Right lobe of liver (tissue), 6 donors: ENCODE measurements around the gene ZNF346. TPM values are rescaled to one million over a fixed set of nuclear protein-coding genes. Genes with fewer than 3 reads are reported as not detected.

ENCODE experiments used
- ATAC-seq, 4 donors: fragments of 200-7000 bp; cut with Tn5 transposase; one replicate each; pipeline ENCODE4 v1.9.1; 2020; ENCODE audit warnings: mild to moderate bottlenecking in 4 of 4, moderate library complexity in 4 of 4
- DNase-seq, 3 donors: peaks; one replicate each; pipeline ENCODE4 v3.0.0-alpha.2; 2020
- H3K27ac ChIP-seq, 3 donors: fragments of 200-600 bp; one replicate each; pipeline ENCODE4 v1.8.0; 2022
- H3K27me3 ChIP-seq, 2 donors: fragments of 200-600 bp; one replicate each; pipeline ENCODE4 v1.8.0; 2022
- H3K36me3 ChIP-seq, 4 donors: fragments of 200-600 bp; sonication (generic) in 1 of 4; one replicate each; pipeline versions ENCODE4 v1.5.1 to v1.8.0; 2017 to 2022; ENCODE audit warnings: control low read depth in 1 of 4
- H3K4me1 ChIP-seq, 4 donors: fragments of 200-600 bp; sonication (generic) in 1 of 4; one replicate each; pipeline versions ENCODE4 v1.5.1 to v1.8.0; 2017 to 2022; ENCODE audit warnings: control low read depth in 1 of 4
- H3K4me3 ChIP-seq, 3 donors: fragments of 200-600 bp; one replicate each; pipeline ENCODE4 v1.8.0; 2022
- H3K9me3 ChIP-seq, 4 donors: fragments of 200-600 bp; sonication (generic) in 1 of 4; one replicate each; pipeline versions ENCODE4 v1.5.1 to v1.8.0; 2017 to 2022; ENCODE audit warnings: control low read depth in 1 of 4
- POLR2A ChIP-seq: fragments of 450-650 bp; IDR thresholded peaks from one replicate; pipeline ENCODE4 v1.6.1; 2017; ENCODE audit warnings: antibody characterized with exemption, mild to moderate bottlenecking
- WGBS: methylation state at CpG from one replicate; pipeline ENCODE4 v1.1.6; 2018; ENCODE audit warnings: low coverage, low lambda C conversion rate; ENCODE audit not compliant: insufficient coverage; ENCODE audit errors: missing lambda C conversion rate; 5-methylcytosine and 5-hydroxymethylcytosine counted together
- intact Hi-C, 2 donors: fragments of 100-400 bp; cut with DNase I; formaldehyde crosslinking; loops; one replicate each; pipeline versions ENCODE4 v1.11.2 to v1.14.1; 2022
- total RNA-seq, 6 experiments: library from RNA; depleted of rRNA in 2 of 6; stranded (reverse); fragments of >200 nt in 2 of 6; fragmentation: NEBNext Ultra II Directional in 3 of 6; extraction: Animal tissue kit (Norgen Biotek cat#: 25700) in 3 of 6; gene quantifications; one replicate each; pipeline versions ENCODE4 v1.1.0 to v1.2.4, GENCODE V29; 2016 to 2023
- TF ChIP-seq, protein P1 (sequence below), 4 donors: fragments of 200-600 bp in 3 of 4; fragments of 450-650 bp in 1 of 4; IDR thresholded peaks; one replicate each; pipeline versions ENCODE4 v1.5.1 to v1.8.0; 2016 to 2022; ENCODE audit warnings: antibody characterized with exemption in 4 of 4, mild to moderate bottlenecking in 2 of 4
- donor health status: DM: no; HTN: yes; CAD: no.
- donor health status: DM: no; HTN: no; CAD: no.
- donor health status: DM: no; HTN: no; CAD: no.
- donor health status: DM: no; HTN: yes; CAD: no.
- donor health status: DM: no; HTN: yes; CAD: no.

The ZNF346 gene
- total RNA-seq, 6 experiments from 2014 or later = 5.3 to 7.4 (median 6.0) TPM

GRCh38 chr5:177067503-177067902 lies 45.0 kb downstream of the ZNF346 start:
- intact Hi-C loops = no loop called here
- WGBS = 100% methylated on average over 3 of the region's 5 CpGs
- H3K36me3 ChIP-seq = peaks cover 0 to 2% (median 0%) of the 10 kb centered on the region in 4 donors

GRCh38 chr5:177070536-177071191 lies 48.2 kb downstream of the ZNF346 start:
- 94% methylated on average over 3 of the region's 6 CpGs for WGBS
- no peak for ATAC-seq
- H3K4me3 ChIP-seq = no peak overlapping the region
- no peaks in the 10 kb centered on the region for H3K27me3 ChIP-seq
- H3K27ac ChIP-seq = no peak overlapping the region
- intact Hi-C loops = loop anchor here (5.0 kb wide), 1 partner anchor 42 kb away; no protein-coding TSS in a partner anchor
- H3K4me1 ChIP-seq = peaks cover 0 to 11% (median 2%) of the 10 kb centered on the region in 4 donors
- H3K9me3 ChIP-seq = no peaks in the 10 kb centered on the region
- no peak for TF ChIP-seq POLR2A
- TF ChIP-seq, protein P1, sequence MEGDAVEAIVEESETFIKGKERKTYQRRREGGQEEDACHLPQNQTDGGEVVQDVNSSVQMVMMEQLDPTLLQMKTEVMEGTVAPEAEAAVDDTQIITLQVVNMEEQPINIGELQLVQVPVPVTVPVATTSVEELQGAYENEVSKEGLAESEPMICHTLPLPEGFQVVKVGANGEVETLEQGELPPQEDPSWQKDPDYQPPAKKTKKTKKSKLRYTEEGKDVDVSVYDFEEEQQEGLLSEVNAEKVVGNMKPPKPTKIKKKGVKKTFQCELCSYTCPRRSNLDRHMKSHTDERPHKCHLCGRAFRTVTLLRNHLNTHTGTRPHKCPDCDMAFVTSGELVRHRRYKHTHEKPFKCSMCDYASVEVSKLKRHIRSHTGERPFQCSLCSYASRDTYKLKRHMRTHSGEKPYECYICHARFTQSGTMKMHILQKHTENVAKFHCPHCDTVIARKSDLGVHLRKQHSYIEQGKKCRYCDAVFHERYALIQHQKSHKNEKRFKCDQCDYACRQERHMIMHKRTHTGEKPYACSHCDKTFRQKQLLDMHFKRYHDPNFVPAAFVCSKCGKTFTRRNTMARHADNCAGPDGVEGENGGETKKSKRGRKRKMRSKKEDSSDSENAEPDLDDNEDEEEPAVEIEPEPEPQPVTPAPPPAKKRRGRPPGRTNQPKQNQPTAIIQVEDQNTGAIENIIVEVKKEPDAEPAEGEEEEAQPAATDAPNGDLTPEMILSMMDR (IDR thresholded peaks at IDR 0.05) = no peak
- H3K36me3 ChIP-seq = no peaks in the 10 kb centered on the region
- DNase-seq = no peak

More at GRCh38 chr5:177067503-177067902, 45.0 kb downstream of the ZNF346 start:
- ATAC-seq = no peak
- TF ChIP-seq, protein P1 (IDR thresholded peaks at IDR 0.05) = no peak
- no peak for TF ChIP-seq POLR2A
- H3K27me3 ChIP-seq = no peaks in the 10 kb centered on the region
- no peak overlapping the region for H3K4me3 ChIP-seq
- no peak for DNase-seq
- no peaks in the 10 kb centered on the region for H3K4me1 ChIP-seq
- H3K9me3 ChIP-seq = no peaks in the 10 kb centered on the region
- no peak overlapping the region for H3K27ac ChIP-seq

DNA sequence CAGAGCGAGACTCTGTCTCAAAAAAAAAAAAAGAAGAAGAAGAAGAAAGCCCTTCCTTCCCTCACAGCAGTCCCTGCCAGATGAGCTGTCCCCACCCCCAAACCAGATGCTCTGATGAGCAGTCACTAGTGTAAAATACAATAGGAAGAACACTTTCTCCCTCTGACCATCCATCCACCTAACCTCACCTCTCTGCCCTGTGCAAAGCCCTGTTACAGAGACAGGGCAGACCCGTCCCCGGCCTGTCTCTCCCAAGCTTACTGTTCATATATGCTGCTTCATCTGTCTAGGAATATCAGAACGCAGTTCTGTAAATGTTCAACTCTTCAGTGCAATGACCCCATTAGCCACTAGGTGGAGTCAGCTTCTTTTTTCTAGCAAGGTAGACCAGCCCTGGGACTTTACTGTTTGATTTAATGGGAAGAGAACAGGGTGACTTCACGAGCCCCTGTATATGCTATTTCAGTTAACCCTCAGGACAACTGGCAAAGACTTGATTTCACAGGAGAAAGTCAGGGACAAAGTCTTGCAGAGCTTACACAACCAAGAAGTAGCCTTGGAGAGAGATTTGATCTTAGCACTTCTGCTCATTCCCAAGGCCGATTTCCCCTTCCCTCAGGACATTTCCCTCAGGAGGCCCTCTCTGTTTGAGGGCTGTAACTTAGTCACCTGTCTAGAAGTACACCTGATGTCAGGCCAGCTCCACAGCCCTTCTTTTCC lies 49.3 kb downstream of the ZNF346 start:
- no peaks in the 10 kb centered on the region for H3K9me3 ChIP-seq
- peak in 1 of 3 donors; percentile 74 for DNase-seq
- no peak overlapping the region for H3K27ac ChIP-seq
- H3K27me3 ChIP-seq = no peaks in the 10 kb centered on the region
- intact Hi-C loops = loop anchor here (5.0 kb wide), 1 partner anchor 40 kb away; no protein-coding TSS in a partner anchor
- peaks cover 0 to 11% (median 2%) of the 10 kb centered on the region in 4 donors for H3K4me1 ChIP-seq
- peak; percentile 87 to 93 (median 90) for ATAC-seq
- no peak overlapping the region for H3K4me3 ChIP-seq
- no peaks in the 10 kb centered on the region for H3K36me3 ChIP-seq
- 0% methylated on average over 4 of the region's 6 CpGs for WGBS
- TF ChIP-seq POLR2A = no peak
- TF ChIP-seq, protein P1 (IDR thresholded peaks at IDR 0.05) = peak; percentile 83 to 94 (median 89)

GRCh38 chr5:177077335-177077734 lies 54.8 kb downstream of the ZNF346 start:
- WGBS = 94% methylated on average over 2 of the region's 2 CpGs
- Histone ChIP-seq H3K4me1 (peaks cover 0 to 11% (median 2%) of the 10 kb centered on the region in 4 donors), H3K27me3 (no peaks in the 10 kb centered on the region), H3K4me3 (no peak overlapping the region), H3K36me3 (no peaks in the 10 kb centered on the region), H3K9me3 (no peaks in the 10 kb centered on the region), H3K27ac (no peak overlapping the region)
- intact Hi-C loops = no loop called here
- ATAC-seq (no peak), DNase-seq (no peak)
- TF ChIP-seq POLR2A = no peak
- TF ChIP-seq, protein P1 (IDR thresholded peaks at IDR 0.05) = no peak
